Bronchial epithelial cell (primary cell): ENCODE data around the gene LRRC37A3. TPM values are rescaled to one million over a fixed set of nuclear protein-coding genes. Genes with fewer than 3 reads are reported as not detected.
"Not testable (repeated sequence)": the region's sequence is repeated elsewhere in the genome, so short reads cannot be mapped to it uniquely, and the experiment has no call there.

ENCODE experiments used
- DNase-seq: peaks from one replicate; pipeline ENCODE4 v3.0.0-alpha.2; 2010; ENCODE audit warnings: low read depth
- FAIRE-seq: peaks from 2 replicates; lab custom pipeline; 2011; peaks lifted over from hg19 to GRCh38; lab: Jason Lieb, UNC
- H3K27me3 ChIP-seq: 2 replicates; pipeline ENCODE4 v1.5.1; 2011; ENCODE audit warnings: low read length; ENCODE audit not compliant: control insufficient read depth, insufficient read depth
- H3K36me3 ChIP-seq: 2 replicates; pipeline ENCODE4 v1.5.1; 2011; ENCODE audit warnings: low read length; ENCODE audit not compliant: control insufficient read depth, insufficient read depth
- H3K4me3 ChIP-seq: 2 replicates; pipeline ENCODE4 v1.5.1; 2011; ENCODE audit warnings: mild to moderate bottlenecking, low read depth, low read length, control low read depth
- total RNA-seq: library from RNA; depleted of rRNA; stranded (reverse); fragments of >200 nt; gene quantifications from 2 replicates; pipeline ENCODE4 v1.2.1, GENCODE V29; 2014
- TF ChIP-seq, protein P1 (sequence below): IDR thresholded peaks from 2 replicates; pipeline ENCODE4 v1.5.1; 2011; ENCODE audit warnings: mild to moderate bottlenecking, moderate library complexity, low read length, control low read depth, inconsistent platforms; ENCODE audit not compliant: insufficient read depth, severe bottlenecking

Gene LRRC37A3
- 1.1 and 5.0 TPM in 2 replicates for total RNA-seq

DNA sequence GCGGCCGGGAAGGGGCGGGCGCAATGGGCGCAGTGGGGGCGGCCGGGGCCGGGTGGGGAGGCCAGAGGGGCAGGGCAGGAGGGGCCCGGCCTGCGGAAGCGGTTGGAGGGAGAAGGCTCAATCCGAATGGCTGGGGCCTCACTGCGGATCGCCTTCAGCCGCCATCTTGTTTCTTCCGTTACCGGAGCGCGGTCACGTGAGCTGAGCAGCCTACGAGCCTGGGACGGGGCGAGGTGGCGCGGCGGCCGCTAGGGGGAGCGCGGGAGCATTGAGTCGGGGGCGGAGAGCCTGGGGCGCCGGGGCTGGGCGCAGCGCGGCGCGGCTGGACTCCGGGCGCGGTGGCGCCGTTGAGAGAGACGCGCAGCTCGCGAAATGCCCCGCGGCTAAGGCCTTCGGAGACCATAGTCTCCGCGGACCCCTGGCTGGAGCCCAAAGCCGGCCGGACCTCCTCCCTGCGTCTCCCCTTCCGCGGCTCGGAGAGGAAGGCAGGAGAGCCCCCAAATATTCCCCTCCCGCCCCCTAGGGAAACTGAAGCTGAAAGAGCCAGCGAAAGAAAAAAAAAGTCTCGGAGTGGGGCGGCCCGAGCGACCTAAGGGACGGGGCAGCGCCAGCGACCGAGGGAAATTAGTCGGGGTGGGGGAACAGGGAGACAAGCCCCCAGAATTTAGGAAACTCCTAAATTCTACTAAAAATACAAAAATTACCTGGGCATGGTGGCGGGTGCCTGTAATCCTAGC is at the start of gene LRRC37A3:
TSS of gene LRRC37A3 (minus strand) at position 190 of the 737 bp plus-strand sequence. CDS start 22,221 bp downstream, outside the sequence.
- not testable (repeated sequence) for H3K27me3 ChIP-seq, H3K36me3 ChIP-seq, FAIRE-seq
- TF ChIP-seq, protein P1, sequence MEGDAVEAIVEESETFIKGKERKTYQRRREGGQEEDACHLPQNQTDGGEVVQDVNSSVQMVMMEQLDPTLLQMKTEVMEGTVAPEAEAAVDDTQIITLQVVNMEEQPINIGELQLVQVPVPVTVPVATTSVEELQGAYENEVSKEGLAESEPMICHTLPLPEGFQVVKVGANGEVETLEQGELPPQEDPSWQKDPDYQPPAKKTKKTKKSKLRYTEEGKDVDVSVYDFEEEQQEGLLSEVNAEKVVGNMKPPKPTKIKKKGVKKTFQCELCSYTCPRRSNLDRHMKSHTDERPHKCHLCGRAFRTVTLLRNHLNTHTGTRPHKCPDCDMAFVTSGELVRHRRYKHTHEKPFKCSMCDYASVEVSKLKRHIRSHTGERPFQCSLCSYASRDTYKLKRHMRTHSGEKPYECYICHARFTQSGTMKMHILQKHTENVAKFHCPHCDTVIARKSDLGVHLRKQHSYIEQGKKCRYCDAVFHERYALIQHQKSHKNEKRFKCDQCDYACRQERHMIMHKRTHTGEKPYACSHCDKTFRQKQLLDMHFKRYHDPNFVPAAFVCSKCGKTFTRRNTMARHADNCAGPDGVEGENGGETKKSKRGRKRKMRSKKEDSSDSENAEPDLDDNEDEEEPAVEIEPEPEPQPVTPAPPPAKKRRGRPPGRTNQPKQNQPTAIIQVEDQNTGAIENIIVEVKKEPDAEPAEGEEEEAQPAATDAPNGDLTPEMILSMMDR = peak; percentile 75
- peak within 1 kb of the TSS; percentile 57 for H3K4me3 ChIP-seq
- peak; percentile 72 for DNase-seq

DNA sequence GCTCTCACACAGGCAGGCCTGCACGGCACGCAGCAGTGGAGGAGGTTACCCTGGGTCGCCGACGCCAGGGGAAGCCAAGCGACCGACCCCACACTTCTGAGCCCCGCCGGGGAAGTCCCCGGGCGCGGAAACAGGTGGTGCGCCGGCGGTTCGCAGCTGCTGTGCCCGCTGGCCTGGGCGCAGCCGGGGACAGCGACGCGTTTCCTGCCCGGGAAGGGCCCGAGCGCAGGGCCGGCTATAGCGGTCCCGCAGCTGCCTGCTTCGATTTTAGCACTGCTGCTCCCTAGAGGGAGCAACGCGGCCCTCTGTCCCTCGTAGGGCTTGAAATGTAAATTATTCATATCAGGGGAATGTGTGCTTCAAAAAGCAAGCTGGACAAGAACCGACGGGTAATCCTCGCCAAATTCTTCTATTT is 46.6 kb upstream of the LRRC37A3 start:
- peak; percentile 41 for DNase-seq
- H3K27me3 ChIP-seq, FAIRE-seq, H3K36me3 ChIP-seq: not testable (repeated sequence)
- TF ChIP-seq, protein P1 = peak; percentile 28
- peak overlapping the region; percentile 28 for H3K4me3 ChIP-seq

DNA sequence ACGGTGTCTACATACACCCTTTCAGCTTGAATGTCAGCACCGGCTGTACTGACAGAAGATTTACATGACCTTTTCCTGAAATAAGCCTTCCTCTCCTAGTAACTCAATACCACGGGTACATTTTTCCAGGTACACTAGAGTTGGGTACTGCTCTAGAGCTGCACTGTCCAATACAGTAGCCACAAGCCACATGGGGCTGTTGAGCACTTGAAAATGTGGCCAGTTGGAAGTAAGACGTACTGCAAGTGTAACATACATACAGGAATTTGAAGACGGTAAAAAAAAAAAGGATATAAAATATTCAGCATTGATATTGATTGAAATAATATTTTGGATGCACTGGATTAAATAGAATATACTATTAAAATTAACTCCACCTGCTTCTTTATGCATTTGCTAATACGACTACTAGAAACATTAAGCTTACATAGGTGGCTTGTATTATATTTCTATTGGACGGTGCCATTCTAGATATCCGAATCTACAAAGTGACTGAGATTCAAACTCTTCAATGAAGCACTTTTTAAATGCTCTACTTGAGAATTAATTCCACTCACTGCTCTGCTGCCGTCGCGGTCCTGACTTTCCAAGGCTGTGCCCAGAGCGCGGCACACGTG is 46.1 kb upstream of the LRRC37A3 start:
- DNase-seq, H3K36me3 ChIP-seq, FAIRE-seq, H3K27me3 ChIP-seq: not testable (repeated sequence)
- H3K4me3 ChIP-seq = peak overlapping the region; percentile 28

DNA sequence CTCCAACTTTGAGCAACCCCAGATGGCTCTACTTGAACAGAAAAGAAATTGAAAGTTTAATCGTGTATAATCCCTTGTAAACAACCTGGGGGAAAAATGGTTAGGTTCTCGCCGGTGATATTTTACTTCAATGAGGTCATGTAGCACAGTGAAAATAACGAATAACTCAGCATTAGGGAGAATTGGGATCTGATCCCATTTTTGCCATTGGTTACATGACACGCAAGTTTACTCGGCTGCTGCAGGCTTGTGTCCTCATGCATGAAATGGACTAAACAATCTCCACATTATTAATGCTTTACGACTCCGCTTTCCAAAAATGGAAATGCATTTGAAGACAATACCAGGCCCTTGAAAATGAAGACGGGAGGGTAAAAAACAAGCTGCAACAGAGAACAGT is 45.5 kb upstream of the LRRC37A3 start:
- TF ChIP-seq, protein P1 = no peak

DNA sequence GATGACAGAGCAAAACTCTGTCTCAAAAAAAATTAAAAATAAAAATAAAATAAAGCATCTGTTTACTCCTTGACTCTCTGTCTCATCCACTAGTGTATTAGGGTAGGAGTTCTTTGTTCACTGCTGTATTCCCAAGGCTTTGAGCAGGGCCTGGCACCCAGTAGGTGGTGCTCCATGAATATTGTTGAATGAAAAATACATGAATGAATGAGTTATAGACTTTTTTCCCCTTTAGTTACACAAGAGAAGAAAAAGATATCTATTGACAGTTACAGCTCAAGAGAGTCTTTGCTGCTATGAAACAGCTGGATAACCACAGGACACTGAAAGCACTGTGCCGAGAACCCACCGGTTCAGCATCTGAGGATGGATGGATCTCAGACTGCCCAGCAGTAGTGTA is 44.5 kb upstream of the LRRC37A3 start:
- FAIRE-seq, H3K36me3 ChIP-seq, H3K4me3 ChIP-seq, H3K27me3 ChIP-seq, DNase-seq: not testable (repeated sequence)

More for the DNA sequence above, 45.5 kb upstream of the LRRC37A3 start:
- Histone ChIP-seq H3K27me3 (no peaks in the 10 kb centered on the region), H3K4me3 (no peak overlapping the region), H3K36me3 (no peaks in the 10 kb centered on the region)
- peak; percentile 80 for FAIRE-seq
- DNase-seq = no peak

DNA sequence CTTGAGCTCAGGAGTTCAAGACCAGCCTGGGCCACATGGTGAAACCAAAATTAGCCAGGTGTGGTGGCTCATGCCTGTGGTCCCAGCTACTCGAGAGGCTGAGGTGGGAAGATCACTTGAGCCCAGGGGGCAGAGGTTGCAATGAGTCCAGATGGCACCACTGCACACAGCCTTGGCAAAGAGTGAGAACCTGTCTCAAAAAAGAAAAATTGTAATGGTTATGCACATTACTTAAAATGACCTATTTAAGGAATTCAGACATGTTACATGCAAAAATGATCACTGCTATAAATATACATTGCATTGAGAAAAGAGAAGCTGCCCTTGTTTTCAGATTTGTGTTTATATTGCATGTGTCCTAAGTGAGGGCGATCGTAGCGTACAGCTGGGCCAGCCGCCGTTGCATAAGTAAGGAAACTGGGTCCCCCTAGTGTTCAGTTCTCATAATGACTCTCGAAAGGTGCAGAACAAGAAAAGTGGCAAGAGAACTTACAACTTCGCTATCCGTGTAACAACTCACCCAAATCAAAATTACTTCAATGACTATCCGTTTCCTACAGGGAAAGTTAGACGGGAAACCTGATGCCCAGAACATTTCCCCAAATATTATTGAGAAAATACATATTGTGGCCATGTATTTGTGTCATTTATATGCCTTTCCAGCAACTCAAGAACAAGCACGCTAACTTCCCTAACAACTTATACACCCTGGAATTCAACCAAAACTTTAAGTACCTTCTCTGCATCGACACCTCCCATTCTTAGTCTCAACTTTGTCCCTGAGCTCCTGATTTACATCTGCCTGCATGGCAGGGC is 42.5 kb upstream of the LRRC37A3 start:
- peak; percentile 68 for DNase-seq
- not testable (repeated sequence) for FAIRE-seq, H3K27me3 ChIP-seq, H3K4me3 ChIP-seq, H3K36me3 ChIP-seq
- TF ChIP-seq, protein P1 = peak; percentile 55
